Measurements from ENCODE around the gene TMEM234. TPM values are rescaled to one million over a fixed set of nuclear protein-coding genes. Genes with fewer than 3 reads are reported as not detected.

The TMEM234 gene
- total and polyA plus RNA-seq, 2 of the 8 experiments (the other 6 are each of a cell fraction or from before 2014, with no cell fraction given), result 8.7 to 8.9 TPM

- TF ChIP-seq JUN (IDR thresholded peaks at IDR 0.05; ENCODE audit: low read depth, low read length) (0 out of 2 replicates have a peak, but pooled peaks have one; percentile 25), JUND (IDR thresholded peaks at IDR 0.05; ENCODE audit: low read length) (peak; percentile 72; the same call in 1 of the 2 replicates), KDM1A (IDR thresholded peaks at IDR 0.05; ENCODE audit: borderline replicate concordance, low read length) (no peak), ZNF274 (IDR thresholded peaks at IDR 0.05; ENCODE audit: borderline replicate concordance, extremely low read depth, low read length) (no peak), POLR2AphosphoS5 (IDR thresholded peaks at IDR 0.05; ENCODE audit: low read depth, low read length) (no peak; the same call in 1 of the 2 replicates), CREB1 (IDR thresholded peaks at IDR 0.05) (peak; percentile 45; the same call in 1 of the 2 replicates), RAD21 (IDR thresholded peaks at IDR 0.05 in 1 of 2, conservative IDR thresholded peaks at IDR 0.05 in 1 of 2; ENCODE audit: low read depth in 2 of 2, low read length in 2 of 2) (peak in 1 of 2 experiments; percentile 5; a peak in 1 of 4 replicates), SP2 (IDR thresholded peaks at IDR 0.05; ENCODE audit: low read length) (no peak), E2F6 (IDR thresholded peaks at IDR 0.05) (peak; percentile 86), POU5F1 (IDR thresholded peaks at IDR 0.05; ENCODE audit: low read depth, low read length) (no peak), USF2 (IDR thresholded peaks at IDR 0.05; ENCODE audit: low read length) (no peak), ASH2L (IDR thresholded peaks at IDR 0.05; ENCODE audit: low read length) (peak; percentile 69), KDM4A (IDR thresholded peaks at IDR 0.05; ENCODE audit: low read depth, low read length, severe bottlenecking) (peak; percentile 80), SAP30 (IDR thresholded peaks at IDR 0.05; ENCODE audit: insufficient read depth, insufficient replicate concordance, low read length) (peak; percentile 19), HDAC2 (IDR thresholded peaks at IDR 0.05; ENCODE audit: borderline replicate concordance in 1 of 2, low read depth in 2 of 2, low read length in 2 of 2) (peak in 1 of 2 experiments; percentile 11; a peak in 1 of 4 replicates), TEAD4 (IDR thresholded peaks at IDR 0.05; ENCODE audit: low read depth, low read length) (no peak), MAX (IDR thresholded peaks at IDR 0.05) (peak; percentile 91), GTF2F1 (IDR thresholded peaks at IDR 0.05; ENCODE audit: borderline replicate concordance, low read depth, low read length) (no peak), BACH1 (IDR thresholded peaks at IDR 0.05; ENCODE audit: low read length) (no peak)
Observed at GRCh38 chr1:32241001-32241763, 19.0 kb upstream of the TMEM234 start (continued).

Data from H1 (cell line).